ENCODE results near the gene BCL11A. TPM values are rescaled to one million over a fixed set of nuclear protein-coding genes. Genes with fewer than 3 reads are reported as not detected.

Gene BCL11A
- polyA plus RNA-seq, 1 donor from 2014 or later: 44.0 TPM

DNA sequence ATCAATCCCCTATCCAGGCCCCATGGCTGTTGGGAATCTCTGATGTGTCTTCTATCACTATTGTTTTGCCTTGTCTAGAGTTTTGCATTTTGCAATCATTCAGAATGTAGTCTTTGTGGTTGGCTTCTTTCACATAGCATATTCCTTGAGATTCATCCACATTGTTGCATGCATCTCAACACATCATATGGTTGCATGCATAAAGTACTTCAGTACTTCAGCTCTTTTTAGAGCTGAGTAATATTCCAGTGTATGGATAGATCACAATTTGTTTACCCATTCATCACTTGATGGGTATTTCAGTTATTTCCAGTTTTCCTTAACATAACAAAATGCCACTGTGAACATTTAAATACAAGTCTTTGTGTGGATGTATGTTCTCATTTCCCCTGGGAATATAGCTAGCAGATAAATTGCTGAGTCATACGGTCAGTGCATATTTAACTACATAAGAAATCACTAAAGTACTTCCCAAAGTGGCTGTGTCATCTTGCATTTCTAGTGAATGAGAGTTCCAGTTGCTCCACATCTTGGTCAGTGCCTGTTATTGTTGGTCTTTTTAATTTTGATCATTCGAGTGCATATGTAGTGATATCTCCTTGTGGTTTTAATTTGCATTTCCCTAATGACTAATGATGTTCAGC, 138.8 kb downstream of the BCL11A start:
- Histone ChIP-seq H3F3A (ENCODE audit: insufficient read depth, low read length, poor library complexity, severe bottlenecking) (no peaks in the 10 kb centered on the region), H2AFZ (ENCODE audit: low read depth, low read length) (no peak overlapping the region), H3K79me2 (replicated peaks; ENCODE audit: insufficient read depth, low read length) (no peaks in the 10 kb centered on the region), H3K4me2 (ENCODE audit: low read length) (no peak overlapping the region), H3K36me3 (ENCODE audit: insufficient read depth, low read length) (no peaks in the 10 kb centered on the region), H3K9ac (ENCODE audit: low read length) (no peak overlapping the region), H3K9me3 (ENCODE audit: low read length) (no peaks in the 10 kb centered on the region), H3K27me3 (ENCODE audit: insufficient read depth, low read depth, low read length) (no peaks in the 10 kb centered on the region), H3K4me3 (ENCODE audit: low read length) (no peak overlapping the region), H4K20me1 (ENCODE audit: insufficient read depth) (no peaks in the 10 kb centered on the region), H3K9me2 (ENCODE audit: insufficient read depth, low read length) (no peaks in the 10 kb centered on the region), H3K27ac (ENCODE audit: low read length) (no peak overlapping the region)
- TF ChIP-seq, protein P1, sequence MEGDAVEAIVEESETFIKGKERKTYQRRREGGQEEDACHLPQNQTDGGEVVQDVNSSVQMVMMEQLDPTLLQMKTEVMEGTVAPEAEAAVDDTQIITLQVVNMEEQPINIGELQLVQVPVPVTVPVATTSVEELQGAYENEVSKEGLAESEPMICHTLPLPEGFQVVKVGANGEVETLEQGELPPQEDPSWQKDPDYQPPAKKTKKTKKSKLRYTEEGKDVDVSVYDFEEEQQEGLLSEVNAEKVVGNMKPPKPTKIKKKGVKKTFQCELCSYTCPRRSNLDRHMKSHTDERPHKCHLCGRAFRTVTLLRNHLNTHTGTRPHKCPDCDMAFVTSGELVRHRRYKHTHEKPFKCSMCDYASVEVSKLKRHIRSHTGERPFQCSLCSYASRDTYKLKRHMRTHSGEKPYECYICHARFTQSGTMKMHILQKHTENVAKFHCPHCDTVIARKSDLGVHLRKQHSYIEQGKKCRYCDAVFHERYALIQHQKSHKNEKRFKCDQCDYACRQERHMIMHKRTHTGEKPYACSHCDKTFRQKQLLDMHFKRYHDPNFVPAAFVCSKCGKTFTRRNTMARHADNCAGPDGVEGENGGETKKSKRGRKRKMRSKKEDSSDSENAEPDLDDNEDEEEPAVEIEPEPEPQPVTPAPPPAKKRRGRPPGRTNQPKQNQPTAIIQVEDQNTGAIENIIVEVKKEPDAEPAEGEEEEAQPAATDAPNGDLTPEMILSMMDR (IDR thresholded peaks at IDR 0.05; ENCODE audit: poor library complexity, severe bottlenecking): no peak
- TF ChIP-seq, protein P2, sequence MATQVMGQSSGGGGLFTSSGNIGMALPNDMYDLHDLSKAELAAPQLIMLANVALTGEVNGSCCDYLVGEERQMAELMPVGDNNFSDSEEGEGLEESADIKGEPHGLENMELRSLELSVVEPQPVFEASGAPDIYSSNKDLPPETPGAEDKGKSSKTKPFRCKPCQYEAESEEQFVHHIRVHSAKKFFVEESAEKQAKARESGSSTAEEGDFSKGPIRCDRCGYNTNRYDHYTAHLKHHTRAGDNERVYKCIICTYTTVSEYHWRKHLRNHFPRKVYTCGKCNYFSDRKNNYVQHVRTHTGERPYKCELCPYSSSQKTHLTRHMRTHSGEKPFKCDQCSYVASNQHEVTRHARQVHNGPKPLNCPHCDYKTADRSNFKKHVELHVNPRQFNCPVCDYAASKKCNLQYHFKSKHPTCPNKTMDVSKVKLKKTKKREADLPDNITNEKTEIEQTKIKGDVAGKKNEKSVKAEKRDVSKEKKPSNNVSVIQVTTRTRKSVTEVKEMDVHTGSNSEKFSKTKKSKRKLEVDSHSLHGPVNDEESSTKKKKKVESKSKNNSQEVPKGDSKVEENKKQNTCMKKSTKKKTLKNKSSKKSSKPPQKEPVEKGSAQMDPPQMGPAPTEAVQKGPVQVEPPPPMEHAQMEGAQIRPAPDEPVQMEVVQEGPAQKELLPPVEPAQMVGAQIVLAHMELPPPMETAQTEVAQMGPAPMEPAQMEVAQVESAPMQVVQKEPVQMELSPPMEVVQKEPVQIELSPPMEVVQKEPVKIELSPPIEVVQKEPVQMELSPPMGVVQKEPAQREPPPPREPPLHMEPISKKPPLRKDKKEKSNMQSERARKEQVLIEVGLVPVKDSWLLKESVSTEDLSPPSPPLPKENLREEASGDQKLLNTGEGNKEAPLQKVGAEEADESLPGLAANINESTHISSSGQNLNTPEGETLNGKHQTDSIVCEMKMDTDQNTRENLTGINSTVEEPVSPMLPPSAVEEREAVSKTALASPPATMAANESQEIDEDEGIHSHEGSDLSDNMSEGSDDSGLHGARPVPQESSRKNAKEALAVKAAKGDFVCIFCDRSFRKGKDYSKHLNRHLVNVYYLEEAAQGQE (IDR thresholded peaks at IDR 0.05; ENCODE audit: borderline replicate concordance): no peak
- TF ChIP-seq MXI1 (conservative IDR thresholded peaks at IDR 0.05; ENCODE audit: poor library complexity, severe bottlenecking) (no peak), EP300 (conservative IDR thresholded peaks at IDR 0.05; ENCODE audit: poor library complexity, severe bottlenecking) (no peak), RAD21 (conservative IDR thresholded peaks at IDR 0.05) (no peak), TAF1 (IDR thresholded peaks at IDR 0.05; ENCODE audit: low read depth) (no peak), SMC3 (conservative IDR thresholded peaks at IDR 0.05; ENCODE audit: poor library complexity) (no peak), POLR2AphosphoS5 (IDR thresholded peaks at IDR 0.05) (no peak), EZH2 (IDR thresholded peaks at IDR 0.05; ENCODE audit: borderline replicate concordance, insufficient read depth, low read length, poor library complexity, severe bottlenecking) (no peak)

DNA sequence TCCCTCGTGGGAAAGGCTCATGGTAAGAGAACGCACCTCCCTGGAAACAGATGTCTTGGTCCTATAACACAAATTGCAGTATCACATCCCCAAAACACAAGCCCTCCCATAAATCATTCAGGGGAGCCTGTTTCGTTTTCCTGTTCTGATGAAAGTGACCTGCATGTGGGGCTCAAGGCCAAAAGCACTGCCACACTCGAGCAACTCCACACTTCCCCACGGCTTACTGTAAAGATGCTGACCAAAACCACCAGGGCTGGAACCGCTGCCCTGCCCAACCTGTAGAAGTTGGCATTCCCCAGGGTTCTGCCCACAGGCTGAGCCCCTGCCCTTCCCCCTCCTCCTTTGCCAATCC, 139.7 kb downstream of the BCL11A start:
- Histone ChIP-seq H3K79me2 (replicated peaks; ENCODE audit: insufficient read depth, low read length) (no peaks in the 10 kb centered on the region), H3K9ac (ENCODE audit: low read length) (no peak overlapping the region), H3K9me3 (ENCODE audit: low read length) (no peaks in the 10 kb centered on the region), H3F3A (ENCODE audit: insufficient read depth, low read length, poor library complexity, severe bottlenecking) (no peaks in the 10 kb centered on the region), H3K4me3 (ENCODE audit: low read length) (no peak overlapping the region), H3K36me3 (ENCODE audit: insufficient read depth, low read length) (no peaks in the 10 kb centered on the region), H3K9me2 (ENCODE audit: insufficient read depth, low read length) (no peaks in the 10 kb centered on the region), H4K20me1 (ENCODE audit: insufficient read depth) (no peaks in the 10 kb centered on the region), H2AFZ (ENCODE audit: low read depth, low read length) (no peak overlapping the region), H3K4me2 (ENCODE audit: low read length) (no peak overlapping the region), H3K27ac (ENCODE audit: low read length) (no peak overlapping the region), H3K27me3 (ENCODE audit: insufficient read depth, low read depth, low read length) (no peaks in the 10 kb centered on the region)
- TF ChIP-seq RAD21 (conservative IDR thresholded peaks at IDR 0.05) (no peak), POLR2AphosphoS5 (IDR thresholded peaks at IDR 0.05) (no peak), EZH2 (IDR thresholded peaks at IDR 0.05; ENCODE audit: borderline replicate concordance, insufficient read depth, low read length, poor library complexity, severe bottlenecking) (no peak), EP300 (conservative IDR thresholded peaks at IDR 0.05; ENCODE audit: poor library complexity, severe bottlenecking) (no peak), TAF1 (IDR thresholded peaks at IDR 0.05; ENCODE audit: low read depth) (no peak), MXI1 (conservative IDR thresholded peaks at IDR 0.05; ENCODE audit: poor library complexity, severe bottlenecking) (no peak), SMC3 (conservative IDR thresholded peaks at IDR 0.05; ENCODE audit: poor library complexity) (no peak)
- TF ChIP-seq, protein P1 (IDR thresholded peaks at IDR 0.05; ENCODE audit: poor library complexity, severe bottlenecking): no peak
- TF ChIP-seq, protein P2 (IDR thresholded peaks at IDR 0.05; ENCODE audit: borderline replicate concordance): no peak
